PC-9 (cell line): ENCODE results near the gene COX8A. TPM values are rescaled to one million over a fixed set of nuclear protein-coding genes. Genes with fewer than 3 reads are reported as not detected.
"Not testable (repeated sequence)": the region's sequence is repeated elsewhere in the genome, so short reads cannot be mapped to it uniquely, and the experiment has no call there.

ENCODE experiments used
- BruUV-seq: library from RNA; stranded (reverse); fragments of 400-500 nt; replicated peaks from 2 replicates; lab custom pipeline; 2021; lab: Mats Ljungman, UMichigan
- CTCF ChIA-PET: fragments of 300-600 bp; sonication (Branson Sonifier 250); formaldehyde crosslinking; loops from one replicate; lab custom pipeline; 2022; ENCODE audit warnings: antibody characterized with exemption; lab: Charles Lee
- POLR2A ChIA-PET: fragments of 300-600 bp; sonication (Branson Sonifier 250); formaldehyde crosslinking; loops from one replicate; lab custom pipeline; 2022; ENCODE audit warnings: antibody characterized with exemption; ENCODE audit not compliant: unreplicated experiment; lab: Charles Lee
- DNase-seq, 2 experiments: peaks; one replicate each; pipeline versions ENCODE4 v3.0.0 to v3.0.0-alpha.2; 2015 to 2022; ENCODE audit warnings: mixed read lengths in 1 of 2
- H2AFZ ChIP-seq: fragments of 200-600 bp; sonication (generic); 2 replicates; pipeline ENCODE4 v1.8.1; 2017; ENCODE audit warnings: antibody characterized with exemption
- H3F3A ChIP-seq: fragments of 200-600 bp; sonication (generic); 2 replicates; pipeline ENCODE4 v1.8.1; 2017; ENCODE audit warnings: antibody characterized with exemption, mild to moderate bottlenecking, low read depth; ENCODE audit not compliant: insufficient read depth
- H3K27ac ChIP-seq: fragments of 200-600 bp; sonication (generic); 2 replicates; pipeline ENCODE4 v1.6.1; 2016; ENCODE audit warnings: mixed run types
- H3K27me3 ChIP-seq: fragments of 200-600 bp; sonication (generic); 2 replicates; pipeline ENCODE4 v1.6.1; 2016; ENCODE audit warnings: low read depth, mixed run types; ENCODE audit not compliant: insufficient read depth
- H3K36me3 ChIP-seq: fragments of 200-600 bp; sonication (generic); 2 replicates; pipeline ENCODE4 v1.6.1; 2016; ENCODE audit warnings: low read depth, mixed run types
- H3K4me1 ChIP-seq: fragments of 200-600 bp; sonication (generic); replicated peaks from 2 replicates; pipeline ENCODE4 v1.6.1; 2016; ENCODE audit warnings: mixed run types; ENCODE audit not compliant: insufficient read depth
- H3K4me2 ChIP-seq: fragments of 200-600 bp; sonication (generic); 2 replicates; pipeline ENCODE4 v1.6.1; 2017; ENCODE audit warnings: mixed run types
- H3K4me3 ChIP-seq: fragments of 200-600 bp; sonication (generic); 2 replicates; pipeline ENCODE4 v1.6.1; 2016; ENCODE audit warnings: mixed run types
- H3K79me2 ChIP-seq: fragments of 200-600 bp; sonication (generic); 2 replicates; pipeline ENCODE4 v1.6.1; 2017; ENCODE audit warnings: low read depth, mixed run types
- H3K9me2 ChIP-seq: fragments of 200-600 bp; sonication (generic); 2 replicates; pipeline ENCODE4 v1.8.1; 2017; ENCODE audit warnings: mild to moderate bottlenecking; ENCODE audit not compliant: insufficient read depth
- H3K9me3 ChIP-seq: fragments of 200-600 bp; sonication (generic); 2 replicates; pipeline ENCODE4 v1.8.1; 2016; ENCODE audit warnings: low read depth; ENCODE audit not compliant: insufficient read depth
- H4K20me1 ChIP-seq: fragments of 200-600 bp; sonication (generic); 2 replicates; pipeline ENCODE4 v1.8.1; 2017; ENCODE audit not compliant: insufficient read depth
- EZH2 ChIP-seq: fragments of 200-600 bp; sonication (generic); IDR thresholded peaks from 2 replicates; pipeline ENCODE4 v1.8.0; 2017; ENCODE audit warnings: antibody characterized with exemption, low read depth
- intact Hi-C: fragments of 100-400 bp; cut with micrococcal nuclease; formaldehyde crosslinking; loops from one replicate; pipeline ENCODE4 v1.10.0; 2022; ENCODE audit not compliant: unreplicated experiment
- total RNA-seq: library from RNA; stranded (reverse); gene quantifications from 2 replicates; pipeline ENCODE4 v1.2.3, GENCODE V29; 2021
- TF ChIP-seq, protein P1 (sequence below): fragments of 200-600 bp; sonication (generic); conservative IDR thresholded peaks from 2 replicates; pipeline ENCODE4 v1.6.1; 2017; ENCODE audit warnings: mixed run types, antibody characterized with exemption, mild to moderate bottlenecking, moderate library complexity

COX8A gene
- total RNA-seq, 1 experiment from 2014 or later, result 547 TPM

DNA sequence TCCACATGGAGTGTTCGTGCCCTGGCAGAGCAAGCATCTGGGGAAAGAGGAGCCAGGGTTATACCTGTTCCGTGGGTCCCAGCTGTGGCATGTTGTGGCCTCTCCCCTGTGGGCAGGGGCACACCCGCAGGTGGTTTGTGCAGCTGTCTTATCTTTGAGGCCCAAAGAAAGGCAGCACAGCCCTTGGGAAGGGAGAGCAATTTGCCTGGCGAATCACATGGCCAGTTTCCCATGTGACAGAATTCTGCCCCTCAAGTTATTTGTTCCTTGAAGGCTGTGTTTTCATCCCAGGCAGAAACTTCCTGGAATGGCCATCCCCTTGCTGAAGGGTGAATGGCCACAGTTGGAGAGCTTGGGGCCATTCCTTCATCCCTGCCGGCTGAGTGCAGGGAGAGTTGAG is 16.4 kb upstream of the COX8A start:
- DNase-seq, result no peak
- no TSS peak for BruUV-seq
- TF ChIP-seq, protein P1, sequence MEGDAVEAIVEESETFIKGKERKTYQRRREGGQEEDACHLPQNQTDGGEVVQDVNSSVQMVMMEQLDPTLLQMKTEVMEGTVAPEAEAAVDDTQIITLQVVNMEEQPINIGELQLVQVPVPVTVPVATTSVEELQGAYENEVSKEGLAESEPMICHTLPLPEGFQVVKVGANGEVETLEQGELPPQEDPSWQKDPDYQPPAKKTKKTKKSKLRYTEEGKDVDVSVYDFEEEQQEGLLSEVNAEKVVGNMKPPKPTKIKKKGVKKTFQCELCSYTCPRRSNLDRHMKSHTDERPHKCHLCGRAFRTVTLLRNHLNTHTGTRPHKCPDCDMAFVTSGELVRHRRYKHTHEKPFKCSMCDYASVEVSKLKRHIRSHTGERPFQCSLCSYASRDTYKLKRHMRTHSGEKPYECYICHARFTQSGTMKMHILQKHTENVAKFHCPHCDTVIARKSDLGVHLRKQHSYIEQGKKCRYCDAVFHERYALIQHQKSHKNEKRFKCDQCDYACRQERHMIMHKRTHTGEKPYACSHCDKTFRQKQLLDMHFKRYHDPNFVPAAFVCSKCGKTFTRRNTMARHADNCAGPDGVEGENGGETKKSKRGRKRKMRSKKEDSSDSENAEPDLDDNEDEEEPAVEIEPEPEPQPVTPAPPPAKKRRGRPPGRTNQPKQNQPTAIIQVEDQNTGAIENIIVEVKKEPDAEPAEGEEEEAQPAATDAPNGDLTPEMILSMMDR, result no peak
- no peak for TF ChIP-seq EZH2
- Histone ChIP-seq H3K27me3 (no peaks in the 10 kb centered on the region), H3K9me3 (no peaks in the 10 kb centered on the region), H3K4me2 (no peak overlapping the region), H3K4me3 (no peak overlapping the region), H3K79me2 (no peaks in the 10 kb centered on the region), H3F3A (no peaks in the 10 kb centered on the region; the same call in 1 of the 2 replicates), H4K20me1 (peaks cover 10% of the 10 kb centered on the region; the same call in 1 of the 2 replicates), H3K4me1 (no peaks in the 10 kb centered on the region), H2AFZ (no peak overlapping the region), H3K27ac (no peak overlapping the region), H3K9me2 (no peaks in the 10 kb centered on the region), H3K36me3 (no peaks in the 10 kb centered on the region; the same call in 1 of the 2 replicates)
- CTCF ChIA-PET, result no interaction called here
- intact Hi-C loops, result no loop called here
- POLR2A ChIA-PET, result no interaction called here

DNA sequence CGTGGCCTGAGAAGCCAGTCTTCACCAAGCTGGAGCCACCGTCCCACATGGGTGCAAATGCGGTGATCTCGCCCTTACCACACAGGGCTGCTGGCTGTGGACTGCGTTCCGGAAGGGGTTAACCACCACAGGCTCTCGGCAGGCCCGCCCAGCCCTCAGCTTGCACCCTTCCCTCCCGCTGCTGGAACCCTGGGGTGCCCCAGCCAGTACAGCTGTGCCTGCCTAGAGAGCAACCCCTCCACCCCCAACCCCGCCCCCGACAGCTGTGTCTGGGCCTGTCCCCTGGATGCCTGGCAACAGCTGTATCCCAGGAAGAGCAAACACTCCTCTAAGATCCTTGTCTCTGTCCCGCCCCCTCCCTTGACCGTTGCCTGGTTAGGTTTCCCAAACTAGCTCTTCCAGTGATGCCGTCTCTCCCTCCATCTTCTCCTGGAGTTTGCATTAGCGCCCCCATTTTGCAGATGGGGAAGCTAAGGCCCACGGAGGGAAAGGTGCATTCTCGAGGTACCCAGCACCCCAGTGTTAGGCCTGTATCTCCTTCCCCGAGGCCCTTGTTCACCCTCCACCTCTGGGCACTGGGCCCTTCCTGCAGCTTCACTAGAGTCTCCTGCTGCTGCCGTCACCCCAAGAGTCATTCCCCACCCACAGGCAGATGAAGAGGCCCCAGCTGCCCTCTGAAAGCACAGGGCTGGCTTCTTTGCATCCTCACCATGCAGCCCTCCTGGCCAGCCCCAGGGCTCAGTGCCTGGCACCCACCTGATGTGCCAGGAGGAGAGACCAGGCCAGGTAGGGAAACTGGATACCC is 12.6 kb upstream of the COX8A start:
- ChIA-PET POLR2A (no interaction called here), CTCF (interaction anchor here (0.6 to 0.7 kb wide), 2 partner anchors 123 to 124 kb away, joined by 6 to 7 read pairs; no protein-coding TSS in a partner anchor)
- Histone ChIP-seq H3K36me3 (no peaks in the 10 kb centered on the region), H3F3A (peaks cover 13% of the 10 kb centered on the region; the same call in 1 of the 2 replicates), H3K27ac (no peak overlapping the region), H3K79me2 (no peaks in the 10 kb centered on the region), H2AFZ (no peak overlapping the region), H3K27me3 (no peaks in the 10 kb centered on the region), H3K9me2 (no peaks in the 10 kb centered on the region), H3K9me3 (no peaks in the 10 kb centered on the region), H4K20me1 (0 out of 2 replicates have a peak, but pooled peaks cover 7% of the 10 kb centered on the region), H3K4me2 (no peak overlapping the region), H3K4me3 (no peak overlapping the region), H3K4me1 (no peaks in the 10 kb centered on the region)
- intact Hi-C loops, result no loop called here
- no peak for TF ChIP-seq EZH2
- TF ChIP-seq, protein P1, result no peak
- BruUV-seq, result no TSS peak
- DNase-seq, result no peak

DNA sequence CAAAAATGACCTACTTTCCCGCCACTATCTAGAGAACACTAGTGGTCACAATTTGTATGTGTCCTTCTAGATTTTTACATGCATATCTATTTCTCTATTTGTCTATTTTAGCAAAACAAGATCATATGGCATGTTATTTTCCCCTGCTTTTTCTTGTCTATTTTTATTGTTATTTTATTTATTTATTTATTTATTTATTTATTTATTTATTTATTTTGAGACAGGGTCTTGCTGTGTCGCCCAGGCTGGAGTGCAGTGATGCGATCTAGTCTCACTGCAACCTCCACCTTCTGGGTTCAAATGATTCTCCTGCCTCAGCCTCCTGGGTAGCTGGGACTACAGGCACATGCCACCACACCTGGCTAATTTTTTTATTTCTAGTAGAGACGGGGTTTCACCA is 10.5 kb upstream of the COX8A start:
- H3K4me2 ChIP-seq, H3K4me1 ChIP-seq, POLR2A ChIA-PET, H3K4me3 ChIP-seq, DNase-seq, H3K9me3 ChIP-seq, H3K27ac ChIP-seq, H3K9me2 ChIP-seq, CTCF ChIA-PET, H2AFZ ChIP-seq, H3K36me3 ChIP-seq, H3K27me3 ChIP-seq, H3K79me2 ChIP-seq, H4K20me1 ChIP-seq, intact Hi-C loops, BruUV-seq: not testable (repeated sequence)
- peaks cover 13% of the 10 kb centered on the region; the same call in 1 of the 2 replicates for H3F3A ChIP-seq
